Inflammatory macrophage treated with lipopolysaccharide for 1 hour (primary cell): Measurements from ENCODE around the gene LDHA.

ENCODE experiments used
- DNase-seq, 2 donors: peaks; one replicate each; pipeline ENCODE4 v3.0.0-alpha.2; 2020 to 2022

LDHA gene

DNA sequence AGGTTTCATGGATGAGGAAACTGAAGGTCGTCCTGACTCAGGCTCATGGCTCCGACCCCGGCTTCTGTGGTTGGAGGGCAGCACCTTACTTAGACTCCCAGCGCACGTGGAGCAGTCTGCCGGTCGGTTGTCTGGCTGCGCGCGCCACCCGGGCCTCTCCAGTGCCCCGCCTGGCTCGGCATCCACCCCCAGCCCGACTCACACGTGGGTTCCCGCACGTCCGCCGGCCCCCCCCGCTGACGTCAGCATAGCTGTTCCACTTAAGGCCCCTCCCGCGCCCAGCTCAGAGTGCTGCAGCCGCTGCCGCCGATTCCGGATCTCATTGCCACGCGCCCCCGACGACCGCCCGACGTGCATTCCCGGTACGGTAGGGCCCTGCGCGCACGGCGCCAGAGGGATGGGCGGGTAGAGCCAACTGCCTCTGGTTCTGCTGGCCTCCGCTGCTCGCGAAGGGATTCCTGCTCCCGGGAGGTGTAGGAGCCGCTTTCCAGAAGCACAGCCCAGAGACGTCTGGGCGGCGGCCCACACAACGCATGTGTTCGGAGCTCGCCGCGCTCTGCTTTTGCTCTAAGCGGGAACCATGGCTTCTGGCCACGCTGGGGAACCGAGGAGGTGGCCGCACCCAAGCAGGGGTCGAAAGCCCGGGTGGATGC is at the start of gene LDHA:
Gene LDHA (plus strand): TSS at position 289 of the 653 bp plus-strand sequence. CDS start 2,280 bp downstream, outside the sequence.
- peak; percentile 93 to 98 for DNase-seq

DNA sequence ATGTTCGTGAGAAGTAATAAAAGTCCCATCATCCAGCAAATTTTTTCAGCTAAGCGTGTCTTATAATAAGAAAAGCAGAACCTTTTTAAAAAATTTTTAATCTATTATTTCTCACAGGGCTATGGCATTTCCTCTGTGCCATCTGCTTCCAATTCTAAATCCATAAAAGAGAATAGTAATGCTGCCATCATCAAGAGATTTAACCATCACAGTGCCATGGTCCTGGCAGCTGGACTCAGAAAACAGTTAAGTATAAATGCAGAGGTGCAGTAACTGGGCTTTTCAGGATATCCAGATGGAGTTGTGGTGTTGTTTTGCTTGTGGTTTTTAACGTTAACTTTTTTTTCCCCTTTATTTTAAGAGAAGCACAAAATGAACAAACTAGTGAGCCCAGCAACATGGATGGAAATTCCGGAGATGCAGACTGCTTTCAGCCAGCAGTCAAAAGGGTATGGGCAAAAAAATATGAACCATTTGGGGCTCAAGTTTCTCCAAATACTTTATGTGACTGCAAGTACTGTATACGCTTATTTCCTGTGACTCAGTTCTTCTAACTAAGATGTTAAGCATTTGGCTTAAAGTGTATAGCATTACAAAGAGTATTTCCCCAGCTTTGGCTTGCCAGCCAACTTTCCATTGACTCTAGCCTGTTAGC is 46.8 kb upstream of the LDHA start:
- no peak for DNase-seq

GRCh38 chr11:18352581-18352980 is 41.8 kb upstream of the LDHA start:
- no peak for DNase-seq

DNA sequence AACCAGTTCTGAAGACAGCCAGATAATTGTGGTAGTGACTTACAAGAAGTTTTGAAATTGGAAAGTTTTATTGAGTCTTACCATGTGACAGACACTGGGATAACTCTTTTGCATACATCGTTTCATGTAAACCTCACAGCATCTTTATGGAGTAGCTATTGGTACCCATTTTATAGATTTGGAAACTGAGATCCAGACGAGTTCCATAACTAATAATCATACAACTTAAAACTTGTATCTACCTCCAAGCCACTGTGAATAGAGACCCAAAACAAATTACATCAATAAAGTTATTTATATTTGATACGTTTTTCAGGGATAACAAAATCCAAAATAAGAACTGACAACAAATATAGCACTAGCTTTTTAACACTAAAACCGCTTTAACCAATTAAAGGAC is 35.7 kb upstream of the LDHA start:
- DNase-seq, result no peak

DNA sequence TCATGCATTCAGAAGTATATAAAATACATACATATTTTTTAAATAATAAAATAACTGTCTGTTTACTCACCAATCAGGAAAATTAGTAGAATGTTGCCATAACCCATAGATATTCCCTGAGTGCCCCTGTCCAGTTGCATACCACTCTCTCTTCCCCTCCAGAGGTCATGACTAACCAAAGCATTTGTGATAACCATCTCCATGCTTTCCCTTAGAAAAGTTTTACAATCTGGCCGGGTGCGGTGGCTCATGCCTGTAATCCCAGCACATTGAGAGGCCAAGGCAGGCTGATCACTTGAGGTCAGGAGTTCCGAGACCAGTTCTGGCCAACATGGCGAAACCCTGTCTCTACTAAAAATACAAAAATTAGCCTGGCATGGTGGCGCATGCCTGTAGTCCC is 33.2 kb upstream of the LDHA start:
- DNase-seq, result no peak

GRCh38 chr11:18364495-18365073 is 29.8 kb upstream of the LDHA start:
- no peak for DNase-seq

- no peak for DNase-seq
These were observed 28.6 kb upstream of the LDHA start for GRCh38 chr11:18365741-18366140.

- DNase-seq, result no peak
These were observed 28.1 kb upstream of the LDHA start for GRCh38 chr11:18366286-18366685.

GRCh38 chr11:18367431-18367830 is 26.9 kb upstream of the LDHA start:
- DNase-seq, result no peak

DNA sequence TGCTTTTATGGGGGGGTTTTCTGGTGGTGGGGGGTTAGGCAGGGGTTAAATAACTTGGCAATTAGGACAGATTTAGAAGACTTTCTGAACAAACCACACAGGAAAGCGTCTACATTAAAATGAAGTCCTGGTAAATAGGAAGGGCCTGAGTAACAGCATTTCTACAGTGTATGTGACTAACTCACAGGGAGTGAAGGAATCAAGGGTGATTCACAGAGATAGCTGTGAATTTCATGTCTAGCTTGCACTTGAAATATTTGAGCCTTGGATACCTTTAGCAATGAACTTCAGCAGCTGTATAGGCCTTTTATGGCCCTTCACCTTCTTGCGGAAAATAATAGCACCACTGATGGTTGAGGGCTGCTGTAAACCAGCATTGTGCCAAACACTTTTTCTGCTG is 26.1 kb upstream of the LDHA start:
- no peak for DNase-seq

DNA sequence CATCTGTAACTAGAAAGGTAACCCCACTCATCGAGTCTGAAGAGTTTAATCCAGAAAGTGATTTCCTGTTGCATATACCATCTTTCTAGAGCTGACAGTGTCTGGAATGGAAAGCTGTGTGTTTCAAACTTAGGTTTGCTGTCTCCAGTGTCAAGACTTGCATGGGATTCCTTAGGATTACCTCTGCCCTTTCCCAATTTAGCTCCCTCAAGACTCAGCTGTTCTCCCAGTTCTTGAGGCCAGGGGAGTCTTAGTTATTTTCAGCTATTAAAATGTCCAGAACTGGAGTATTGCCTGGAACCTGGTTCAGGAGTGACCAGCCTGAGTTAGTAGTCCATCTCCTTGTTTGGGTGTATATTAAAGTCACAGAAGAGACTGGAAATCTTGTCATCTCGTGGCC is 25.0 kb upstream of the LDHA start:
- DNase-seq, result no peak

DNA sequence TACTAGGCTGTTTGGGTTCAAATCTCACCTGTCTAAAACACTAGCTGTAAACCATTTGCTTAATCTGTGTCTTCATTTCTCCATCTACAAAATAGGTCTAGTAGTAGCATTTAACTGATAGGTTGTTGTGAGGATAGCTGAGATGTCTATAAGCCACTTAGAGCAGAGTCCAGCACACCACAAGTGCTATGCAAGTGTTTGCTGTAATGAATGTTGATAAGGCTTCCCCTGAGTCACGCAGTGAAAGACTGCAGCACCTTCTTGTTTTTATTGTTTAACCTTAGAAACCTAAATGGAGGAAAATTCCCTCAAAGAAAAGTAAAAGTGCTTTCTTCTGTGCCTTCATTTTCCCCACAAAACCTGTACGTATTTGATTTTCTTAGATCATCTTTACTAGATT is 23.1 kb upstream of the LDHA start:
- DNase-seq, result no peak

GRCh38 chr11:18372201-18372600 is 22.2 kb upstream of the LDHA start:
- DNase-seq, result no peak

- no peak for DNase-seq
These were observed 19.4 kb upstream of the LDHA start for GRCh38 chr11:18374956-18375355.

DNA sequence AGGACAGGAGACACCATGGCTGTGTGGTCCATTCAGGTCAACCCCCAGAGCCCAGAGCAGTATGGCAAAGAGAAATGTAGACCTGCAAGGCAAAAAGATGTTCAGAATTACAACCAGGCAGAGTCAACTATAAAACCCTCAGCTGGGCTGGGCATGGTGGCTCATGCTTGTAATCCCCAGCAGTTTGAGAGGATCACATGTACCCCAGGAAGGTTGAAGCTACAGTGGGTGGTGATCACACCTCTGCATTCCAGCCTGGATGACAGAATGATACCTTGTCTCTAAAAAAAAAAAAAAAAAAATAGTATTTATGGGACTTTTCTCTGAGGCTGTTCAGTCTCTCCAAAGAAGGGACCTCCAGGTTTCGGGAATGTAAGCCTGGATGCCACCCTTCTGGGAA is 18.4 kb upstream of the LDHA start:
- DNase-seq, result no peak

DNA sequence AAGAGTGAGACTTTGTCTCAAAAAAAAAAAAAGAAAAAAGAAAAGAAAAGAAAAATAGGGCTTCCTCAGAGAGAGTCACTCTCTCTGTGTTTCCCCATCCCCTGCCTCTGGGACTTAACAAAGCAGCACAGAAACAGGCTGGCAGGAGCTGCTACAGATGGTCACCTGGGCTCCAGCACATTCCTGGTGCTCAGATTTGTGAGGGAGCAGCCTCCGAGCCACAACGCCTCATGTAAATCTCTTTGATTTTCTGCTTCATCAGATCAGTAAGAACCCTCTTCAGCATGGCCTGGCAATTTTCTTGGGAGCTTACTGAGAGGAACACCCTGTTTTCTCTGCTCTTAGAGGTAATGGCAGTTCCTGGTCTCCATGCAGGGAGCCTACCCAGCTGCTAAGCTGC is 15.2 kb upstream of the LDHA start:
- no peak for DNase-seq

GRCh38 chr11:18383388-18384156 is 10.8 kb upstream of the LDHA start:
- peak; percentile 91 to 95 for DNase-seq

- peak; percentile 33 to 38 for DNase-seq
These were observed 10.2 kb upstream of the LDHA start for GRCh38 chr11:18384157-18384641.

DNA sequence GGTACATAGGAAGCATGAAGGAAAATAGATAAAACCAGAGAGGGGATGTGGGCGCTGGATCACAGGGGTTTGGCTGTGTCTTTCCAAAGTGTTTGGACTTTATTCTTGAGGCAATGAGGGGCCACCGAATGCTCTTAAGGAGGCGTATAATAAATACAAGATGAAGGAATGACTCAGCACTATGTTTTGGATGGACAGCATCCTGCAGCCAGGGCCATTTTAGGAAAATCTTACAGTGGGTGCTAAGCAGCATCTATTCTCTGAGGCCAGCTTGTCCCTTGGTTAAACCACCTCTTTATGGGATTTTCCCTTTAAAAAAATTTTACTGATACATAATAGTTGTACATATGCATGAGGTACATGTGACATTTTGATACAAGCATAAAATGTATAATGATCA is 4.3 kb upstream of the LDHA start:
- DNase-seq, result no peak

DNA sequence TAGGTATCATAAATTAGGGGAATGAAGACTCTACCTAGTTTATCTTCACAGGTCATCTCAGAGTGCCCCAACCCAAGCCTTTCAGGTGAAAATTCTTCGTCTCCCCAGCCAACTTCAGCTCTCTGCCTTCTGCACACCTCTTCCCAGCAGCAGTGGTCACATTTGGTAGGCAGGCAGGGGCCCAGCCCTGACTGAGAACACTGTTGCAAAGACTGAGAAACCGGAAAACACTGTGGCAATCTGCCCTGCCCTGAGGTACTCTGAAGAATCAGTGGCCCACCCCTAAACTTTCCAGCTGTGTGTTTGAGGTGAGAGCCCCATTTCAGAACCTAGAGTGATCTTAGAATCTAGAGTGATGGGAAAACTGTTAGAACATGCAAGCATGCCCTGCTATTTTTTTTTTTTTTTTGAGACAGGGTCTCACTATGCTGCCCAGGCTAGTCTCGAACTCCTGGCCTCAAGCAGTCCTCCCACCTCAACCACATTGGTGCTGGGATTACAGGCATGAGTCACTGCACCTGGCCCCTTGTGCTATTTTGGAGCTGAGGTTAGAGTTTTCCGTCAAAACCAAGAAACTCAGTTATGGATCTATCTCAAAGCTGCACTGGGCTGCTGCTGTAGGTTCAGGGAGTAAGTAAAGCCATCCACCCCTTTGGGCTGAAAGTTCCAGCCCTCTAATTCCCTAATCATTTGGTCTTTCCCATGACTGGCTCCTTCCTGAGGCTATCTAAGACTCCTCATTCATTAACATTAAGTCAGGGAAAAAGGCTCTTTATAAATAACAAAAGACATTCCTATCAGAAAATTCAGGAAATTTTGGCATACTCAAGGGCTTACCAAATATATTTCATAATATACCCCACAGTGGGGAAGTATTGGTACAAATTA is 1.7 kb upstream of the LDHA start:
- no peak for DNase-seq

- peak; percentile 21 to 25 for DNase-seq
These were observed 635 bp upstream of the LDHA start for GRCh38 chr11:18393581-18394274.
